GM12874 (cell line): ENCODE data around the gene SPSB3.

ENCODE experiments used
- TF ChIP-seq, protein P1 (sequence below): IDR thresholded peaks from 2 replicates; pipeline ENCODE4 v1.5.1; 2011; ENCODE audit warnings: low read depth, mild to moderate bottlenecking, control low read depth, low read length, moderate library complexity; ENCODE audit not compliant: insufficient read depth

The SPSB3 gene

DNA sequence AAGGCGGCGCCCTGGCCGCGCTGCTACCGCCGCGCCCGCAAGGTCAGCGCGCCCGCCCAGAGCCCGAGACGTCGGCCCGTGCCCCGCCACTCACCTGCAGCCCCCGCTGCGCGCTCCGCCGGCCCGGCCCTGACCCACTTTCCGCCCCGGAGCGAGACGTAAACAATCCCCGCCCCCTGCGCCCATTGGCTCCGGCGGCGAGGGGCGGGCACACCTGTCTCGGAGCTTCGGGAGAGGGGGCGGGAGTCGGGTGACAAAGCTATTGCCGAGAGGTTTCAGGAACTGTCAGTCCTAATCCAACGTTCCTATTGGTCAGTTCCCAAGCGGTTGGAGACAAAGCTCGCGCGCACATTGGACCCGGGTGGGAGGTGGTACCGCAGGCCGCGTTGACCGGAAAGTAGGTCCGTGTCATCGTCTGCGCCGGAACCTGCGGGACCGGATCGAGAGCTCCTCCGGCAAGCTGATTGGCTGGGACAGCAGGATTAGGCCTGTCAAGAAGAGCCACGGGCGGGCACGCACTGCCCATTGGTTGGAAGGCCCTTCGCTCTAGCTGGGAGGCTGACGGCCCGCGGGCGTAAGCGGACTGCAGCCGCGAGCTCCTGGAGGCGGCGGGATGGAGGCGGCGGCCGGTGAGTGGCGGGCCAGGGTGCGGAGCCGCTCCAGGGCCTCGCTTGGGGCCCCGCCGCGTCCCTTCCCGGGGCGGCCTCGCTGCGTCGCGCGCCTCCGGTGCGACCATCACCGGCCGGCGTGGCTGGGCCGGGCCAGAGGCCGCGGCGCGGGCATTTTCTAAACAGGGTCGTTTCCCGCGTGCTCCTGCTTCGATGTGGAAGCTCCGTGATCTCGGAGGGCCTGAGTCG is at the start of gene SPSB3, which contains the start of gene NUBP2:
SPSB3 (minus strand) TSS at position 164 of the 857 bp plus-strand sequence. CDS start 1,088 bp downstream, outside the sequence.
NUBP2 (plus strand) TSS at position 553 of the 857 bp plus-strand sequence; CDS start at position 614, 61 bp downstream.
- TF ChIP-seq, protein P1, sequence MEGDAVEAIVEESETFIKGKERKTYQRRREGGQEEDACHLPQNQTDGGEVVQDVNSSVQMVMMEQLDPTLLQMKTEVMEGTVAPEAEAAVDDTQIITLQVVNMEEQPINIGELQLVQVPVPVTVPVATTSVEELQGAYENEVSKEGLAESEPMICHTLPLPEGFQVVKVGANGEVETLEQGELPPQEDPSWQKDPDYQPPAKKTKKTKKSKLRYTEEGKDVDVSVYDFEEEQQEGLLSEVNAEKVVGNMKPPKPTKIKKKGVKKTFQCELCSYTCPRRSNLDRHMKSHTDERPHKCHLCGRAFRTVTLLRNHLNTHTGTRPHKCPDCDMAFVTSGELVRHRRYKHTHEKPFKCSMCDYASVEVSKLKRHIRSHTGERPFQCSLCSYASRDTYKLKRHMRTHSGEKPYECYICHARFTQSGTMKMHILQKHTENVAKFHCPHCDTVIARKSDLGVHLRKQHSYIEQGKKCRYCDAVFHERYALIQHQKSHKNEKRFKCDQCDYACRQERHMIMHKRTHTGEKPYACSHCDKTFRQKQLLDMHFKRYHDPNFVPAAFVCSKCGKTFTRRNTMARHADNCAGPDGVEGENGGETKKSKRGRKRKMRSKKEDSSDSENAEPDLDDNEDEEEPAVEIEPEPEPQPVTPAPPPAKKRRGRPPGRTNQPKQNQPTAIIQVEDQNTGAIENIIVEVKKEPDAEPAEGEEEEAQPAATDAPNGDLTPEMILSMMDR, result no peak

DNA sequence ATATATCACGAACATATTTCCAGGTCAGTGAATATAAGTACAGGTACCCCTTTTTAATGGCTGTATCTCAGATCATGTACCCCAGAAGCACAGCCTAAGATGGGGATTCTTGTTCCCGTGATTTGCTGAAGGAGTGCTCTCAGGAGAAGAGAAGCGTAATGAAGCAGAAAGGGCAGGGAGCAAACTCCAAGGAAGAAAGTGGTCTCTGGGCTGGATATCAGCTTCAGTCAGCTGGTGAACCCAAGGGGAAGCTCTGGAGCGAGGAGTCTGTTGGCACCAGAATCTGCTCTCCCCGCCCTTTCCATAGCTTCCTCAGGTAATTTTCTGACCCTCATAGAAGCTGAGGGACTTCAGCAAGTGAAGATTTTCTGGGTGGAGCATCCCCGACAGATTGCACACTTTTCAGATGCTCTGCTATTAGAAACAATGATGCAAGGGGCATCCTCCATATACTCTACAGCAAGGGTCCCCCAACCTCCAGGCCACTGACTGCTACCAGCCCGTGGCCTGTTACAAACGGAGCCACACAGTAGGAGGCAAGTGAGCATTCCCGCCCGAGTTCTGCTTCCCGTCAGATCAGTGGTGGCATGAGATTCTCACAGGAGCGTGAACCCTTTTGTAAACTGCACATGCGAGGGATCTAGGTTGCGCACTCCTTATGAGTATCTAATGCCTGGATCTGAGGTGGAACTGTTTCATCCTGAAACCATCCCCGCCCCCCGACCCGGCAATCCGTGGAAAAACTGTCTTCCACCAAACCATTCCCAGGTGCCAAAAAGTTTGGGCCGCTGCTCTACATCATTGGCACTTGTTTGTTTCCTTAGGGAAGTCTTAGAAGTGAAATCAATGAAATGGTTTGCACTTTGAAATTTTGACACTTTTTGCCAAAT is 49.1 kb upstream of the SPSB3 start:
- TF ChIP-seq, protein P1, result no peak

DNA sequence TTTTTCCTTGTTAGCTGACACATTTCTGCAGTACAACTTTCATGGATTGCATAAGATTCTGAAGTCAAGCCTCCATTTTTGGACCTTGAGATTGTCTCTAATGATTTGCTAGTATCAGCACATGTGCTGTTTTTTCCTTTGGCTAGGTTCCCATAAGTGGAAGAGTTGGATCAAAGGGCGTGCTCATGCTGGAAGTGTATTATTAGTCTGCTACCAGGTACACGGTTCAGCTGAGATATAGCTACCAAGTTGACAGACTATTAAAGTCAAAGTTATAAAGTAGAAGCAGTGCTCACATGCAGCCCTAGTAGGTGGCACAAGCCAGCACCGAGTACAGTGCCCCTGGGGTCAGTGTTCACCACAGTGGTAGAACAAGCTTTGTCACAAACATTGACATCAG is 47.8 kb upstream of the SPSB3 start:
- TF ChIP-seq, protein P1, result no peak

DNA sequence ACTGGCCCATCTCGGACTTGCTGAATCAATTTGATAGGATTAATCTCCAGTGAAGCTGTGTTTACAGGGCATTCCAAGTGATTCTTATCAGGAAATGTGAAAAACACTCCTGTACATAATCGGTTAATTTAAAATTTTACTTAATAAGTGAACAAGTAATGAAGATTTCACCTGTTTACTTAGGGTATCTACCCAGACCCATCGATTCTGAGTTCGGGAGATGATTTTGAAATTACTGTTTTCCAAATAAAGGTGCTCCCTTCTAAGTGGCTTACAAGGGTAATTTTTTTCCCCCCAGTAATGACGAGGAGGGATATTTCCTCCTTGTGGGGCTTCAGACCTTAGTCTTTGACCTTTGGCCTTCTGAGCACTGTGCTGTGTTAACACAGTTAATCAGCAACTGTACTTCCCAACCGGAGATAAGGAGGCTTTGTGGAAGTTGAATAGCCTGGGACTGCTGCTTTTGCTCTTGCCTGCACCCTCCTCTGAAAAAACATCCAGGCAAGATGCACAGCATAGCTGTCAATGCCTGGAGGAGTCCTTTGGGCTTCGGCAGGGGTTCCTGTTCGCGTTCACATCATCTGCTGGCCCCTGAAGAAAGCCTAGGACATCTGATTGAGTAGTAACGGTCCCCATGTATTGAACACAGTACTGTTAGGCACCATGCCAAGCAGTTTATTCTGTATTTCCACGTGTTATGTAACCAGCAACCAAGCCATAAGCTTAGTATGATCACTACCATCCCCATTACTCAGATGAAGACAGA is 46.5 kb upstream of the SPSB3 start:
- TF ChIP-seq, protein P1, result no peak

DNA sequence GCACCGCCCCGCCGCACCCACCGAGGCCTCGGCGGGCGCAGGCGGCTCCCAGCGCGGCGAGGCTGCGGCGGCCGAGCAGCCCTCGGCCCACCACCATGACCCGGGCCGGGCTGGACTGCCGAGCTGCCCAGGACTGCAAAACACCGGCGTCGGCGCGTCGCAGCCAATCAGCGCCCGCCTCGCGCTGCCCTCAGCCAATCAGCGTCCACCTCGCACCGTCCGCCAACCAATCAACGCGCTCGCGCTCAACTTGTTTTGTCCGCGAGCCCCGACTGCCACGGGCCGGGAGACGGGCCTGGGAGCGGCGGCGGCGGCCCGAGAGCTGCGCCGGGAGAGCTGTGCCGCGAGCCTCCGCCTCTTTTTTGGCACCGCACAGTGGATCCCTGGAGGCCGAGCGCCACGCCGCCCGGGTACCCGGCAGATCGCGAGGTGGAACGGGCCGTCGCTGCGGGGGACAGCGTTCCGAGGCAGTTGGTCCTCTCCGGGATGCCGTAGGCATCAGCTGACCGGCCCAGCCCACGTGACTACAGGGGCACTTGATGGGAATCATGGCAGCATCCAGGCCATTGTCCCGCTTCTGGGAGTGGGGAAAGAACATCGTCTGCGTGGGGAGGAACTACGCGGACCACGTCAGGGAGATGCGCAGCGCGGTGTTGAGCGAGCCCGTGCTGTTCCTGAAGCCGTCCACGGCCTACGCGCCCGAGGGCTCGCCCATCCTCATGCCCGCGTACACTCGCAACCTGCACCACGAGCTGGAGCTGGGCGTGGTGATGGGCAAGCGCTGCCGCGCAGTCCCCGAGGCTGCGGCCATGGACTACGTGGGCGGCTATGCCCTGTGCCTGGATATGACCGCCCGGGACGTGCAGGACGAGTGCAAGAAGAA is 44.6 kb upstream of the SPSB3 start, which contains the start of the genes FAHD1 and HAGH:
FAHD1 (plus strand) TSS at position 516 of the 883 bp plus-strand sequence; CDS start at position 549, 33 bp downstream.
HAGH (minus strand) TSS at position 135 of the 883 bp plus-strand sequence; CDS start at position 97, 38 bp downstream.
- TF ChIP-seq, protein P1, result no peak

DNA sequence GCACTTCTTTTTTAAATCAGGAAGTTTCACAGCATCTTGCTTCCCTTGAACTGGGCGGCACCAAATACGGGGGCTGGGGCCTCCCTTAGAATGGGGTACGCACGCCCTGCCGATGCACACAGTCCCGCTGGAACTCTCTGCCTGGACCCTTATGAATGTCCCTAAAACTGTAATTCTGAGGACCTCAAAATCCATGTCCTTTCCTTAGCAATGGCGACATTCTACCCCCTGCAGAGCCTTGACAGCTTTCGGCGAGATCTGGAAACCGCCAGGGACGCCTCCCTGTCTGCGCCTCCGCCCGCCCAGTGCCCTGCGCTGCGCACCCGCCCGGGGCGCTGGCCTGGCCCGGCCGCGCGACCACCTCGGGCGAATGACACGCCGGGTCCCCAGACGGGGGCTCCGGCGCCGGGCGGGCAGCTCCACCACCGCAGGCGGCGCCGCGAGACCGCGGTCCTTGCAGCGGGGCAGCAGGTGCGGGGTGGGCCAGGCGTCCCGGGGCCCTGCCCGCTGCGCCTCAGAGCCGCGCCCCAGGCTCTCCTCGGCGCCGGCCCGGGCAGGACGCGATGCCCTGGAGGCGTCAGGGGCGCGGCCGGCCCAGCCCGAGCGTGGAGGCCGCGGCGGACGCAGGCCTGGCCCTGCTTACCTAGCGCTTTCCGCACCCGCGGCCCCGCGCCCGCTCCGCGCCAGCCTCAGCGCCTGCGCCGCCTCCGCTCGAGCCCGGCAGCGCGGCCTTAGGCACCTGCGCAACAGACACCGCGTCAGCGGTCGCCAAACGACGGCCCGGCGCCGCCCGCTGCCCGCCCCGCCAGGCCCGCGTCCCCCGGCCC is 43.7 kb upstream of the SPSB3 start:
- TF ChIP-seq, protein P1, result 0 out of 2 replicates have a peak, but pooled peaks have one; percentile 6
